ENCODE measurements around the gene E2F3.

- no peak for TF ChIP-seq ZNF639 (tag by site-specific recombination; IDR thresholded peaks at IDR 0.05)
- no peak for TF ChIP-seq REST (tag by site-specific recombination; IDR thresholded peaks at IDR 0.05)
- TF ChIP-seq TCF7L2 (IDR thresholded peaks at IDR 0.05; ENCODE audit: borderline replicate concordance, low read depth, low read length) = no peak
- TF ChIP-seq CTCF (tag by site-specific recombination; IDR thresholded peaks at IDR 0.05) = no peak
- TF ChIP-seq YY1 (tag by site-specific recombination; IDR thresholded peaks at IDR 0.05) = no peak
- no peak for TF ChIP-seq ZNF670 (tag by site-specific recombination; IDR thresholded peaks at IDR 0.05; ENCODE audit: low read depth)
- TF ChIP-seq ZNF133 (tag by site-specific recombination; IDR thresholded peaks at IDR 0.05) = no peak
- TF ChIP-seq ZBTB26 (tag by site-specific recombination; optimal IDR thresholded peaks at IDR 0.05) = no peak
- no peak for TF ChIP-seq ZSCAN5A (tag by site-specific recombination; IDR thresholded peaks at IDR 0.05)
- no peak for TF ChIP-seq ZBTB21 (tag by site-specific recombination; IDR thresholded peaks at IDR 0.05)
- TF ChIP-seq ATF2 (tag by site-specific recombination; IDR thresholded peaks at IDR 0.05; ENCODE audit: low read depth) = no peak
- no peak for TF ChIP-seq SALL2 (tag by site-specific recombination; IDR thresholded peaks at IDR 0.05; ENCODE audit: borderline replicate concordance)
- no peak for TF ChIP-seq ZNF324 (tag by site-specific recombination; IDR thresholded peaks at IDR 0.05)
These were observed 47.3 kb upstream of the E2F3 start for GRCh38 chr6:20354366-20354765.
